Cerebellar cortex (tissue), 1 donor: Measurements from ENCODE around the gene AJAP1.

ENCODE experiments used
- DNase-seq: peaks from one replicate; pipeline ENCODE4 v3.0.0-alpha.2; 2015; ENCODE audit warnings: low spot score

The AJAP1 gene

GRCh38 chr1:4682607-4683220 lies 28.3 kb downstream of the AJAP1 start:
- no peak for DNase-seq

DNA sequence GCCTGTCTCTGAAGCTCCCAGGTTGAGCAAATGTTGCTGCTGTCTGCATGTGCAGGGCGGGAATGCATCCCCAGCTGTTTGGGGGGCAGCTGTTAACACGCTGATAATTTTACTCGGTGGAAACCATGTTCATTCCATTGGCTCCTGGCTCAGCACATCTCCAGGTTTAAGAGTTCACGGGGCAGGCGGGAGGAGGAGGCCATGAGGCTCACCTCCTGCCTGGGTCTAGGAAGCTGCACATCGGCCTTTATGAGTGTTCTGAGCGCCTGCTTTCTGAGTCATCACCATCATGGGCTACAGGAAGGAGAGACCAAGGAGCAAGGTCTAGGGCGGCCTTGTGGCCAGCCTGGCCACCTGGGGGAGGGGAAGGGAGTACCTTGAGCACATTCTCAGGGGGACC lies 29.7 kb downstream of the AJAP1 start:
- DNase-seq, result no peak

DNA sequence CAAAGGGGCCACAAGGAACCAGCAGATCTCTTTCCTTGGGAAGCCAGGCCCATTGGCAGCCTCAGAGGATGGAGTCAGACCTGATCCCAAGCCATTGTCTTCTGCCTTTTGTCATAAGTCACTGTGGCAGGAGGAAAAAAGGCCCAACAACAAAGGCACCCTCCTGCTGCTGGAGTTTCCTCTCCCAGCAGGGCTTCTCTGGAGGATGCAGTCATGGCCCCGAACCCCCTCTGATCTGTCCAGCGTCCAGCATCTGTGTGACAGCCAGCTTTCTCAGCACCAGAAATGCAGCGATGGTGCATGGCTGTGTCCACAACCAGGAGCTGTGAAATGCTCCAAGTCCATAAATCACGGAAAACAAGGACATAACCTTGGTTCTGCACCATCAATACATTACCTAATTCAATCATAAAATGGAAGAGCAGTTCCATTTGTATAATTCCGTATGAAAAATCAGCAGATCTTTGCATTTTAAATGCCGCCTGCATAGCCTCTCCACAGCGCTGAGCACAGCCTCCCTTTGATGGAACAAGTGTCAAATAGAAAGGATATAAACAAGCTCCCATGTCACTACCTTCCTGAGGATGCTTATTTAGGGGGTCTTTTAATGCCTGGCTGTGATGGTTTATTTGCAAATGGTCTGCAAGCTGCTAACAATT lies 30.6 kb downstream of the AJAP1 start:
- no peak for DNase-seq

DNA sequence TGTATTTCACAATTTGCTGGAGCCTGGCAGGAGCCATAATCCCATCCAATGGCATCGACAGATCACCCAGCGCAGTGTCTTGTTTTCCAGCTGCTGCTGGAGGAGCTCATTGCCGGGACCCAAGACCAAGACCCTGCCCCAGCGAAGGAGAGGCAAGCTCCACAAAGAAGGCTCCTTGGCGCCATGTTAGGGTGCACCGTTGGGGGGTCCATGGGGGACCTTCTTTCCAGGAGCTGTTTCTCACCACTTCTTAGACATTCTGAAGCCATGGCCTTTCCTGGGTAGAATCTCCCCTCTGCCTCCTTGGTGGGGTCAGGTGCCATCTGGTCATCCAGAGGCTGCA lies 31.1 kb downstream of the AJAP1 start:
- DNase-seq, result no peak

DNA sequence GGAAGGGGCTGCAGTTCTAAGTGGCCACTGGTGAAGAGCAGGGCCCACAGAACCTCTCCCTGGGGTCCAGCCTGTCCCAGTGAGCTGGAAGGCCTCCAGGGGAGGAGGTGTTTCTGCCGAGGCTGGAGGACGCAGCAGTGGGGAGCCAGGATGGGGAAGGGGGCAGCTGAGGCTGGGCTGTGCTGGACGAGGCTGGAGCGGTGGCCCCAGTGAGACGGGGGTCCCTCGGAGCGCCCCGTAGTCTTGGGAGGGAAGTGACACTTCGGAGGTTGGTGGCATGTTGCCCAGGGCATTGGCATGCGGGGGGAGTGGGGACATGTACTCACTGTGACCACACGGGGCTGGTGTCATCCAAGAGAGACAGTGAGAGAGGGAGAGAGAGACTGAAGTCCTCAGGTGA lies 33.5 kb downstream of the AJAP1 start:
- DNase-seq, result no peak

DNA sequence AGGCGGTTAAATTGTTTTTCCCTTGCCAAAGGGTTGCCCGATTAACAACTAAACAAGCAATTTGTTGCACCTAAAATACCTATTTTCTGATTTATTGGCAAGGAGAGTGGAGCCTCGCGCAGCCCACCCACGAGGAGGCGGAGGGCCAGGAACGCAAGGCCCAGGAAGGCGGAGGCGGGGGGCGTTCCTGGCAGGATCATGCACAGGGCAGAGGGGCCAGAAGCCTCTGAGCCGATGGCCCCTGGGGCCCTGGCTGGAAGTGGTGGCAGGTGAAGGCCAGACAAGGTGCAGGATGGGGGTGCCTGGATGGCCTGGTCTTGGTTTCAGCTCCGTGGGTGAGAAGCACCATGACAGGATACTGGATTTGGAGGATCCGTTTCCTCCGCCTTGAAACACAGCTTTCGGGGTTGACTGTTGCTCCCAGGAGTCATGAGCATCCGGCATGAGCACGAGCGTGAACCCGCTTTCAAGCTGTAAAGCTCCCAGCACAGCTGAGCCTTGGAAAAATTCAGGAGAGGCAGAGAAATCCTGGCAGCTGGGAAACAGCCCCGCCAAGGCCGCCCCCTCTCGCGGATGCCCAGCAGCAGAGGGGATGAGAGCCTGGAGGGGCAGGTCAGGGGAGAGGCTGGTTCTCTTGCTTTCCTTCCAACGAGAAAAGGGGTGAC lies 35.0 kb downstream of the AJAP1 start:
- DNase-seq, result no peak

GRCh38 chr1:4689941-4690635 lies 35.7 kb downstream of the AJAP1 start:
- no peak for DNase-seq

DNA sequence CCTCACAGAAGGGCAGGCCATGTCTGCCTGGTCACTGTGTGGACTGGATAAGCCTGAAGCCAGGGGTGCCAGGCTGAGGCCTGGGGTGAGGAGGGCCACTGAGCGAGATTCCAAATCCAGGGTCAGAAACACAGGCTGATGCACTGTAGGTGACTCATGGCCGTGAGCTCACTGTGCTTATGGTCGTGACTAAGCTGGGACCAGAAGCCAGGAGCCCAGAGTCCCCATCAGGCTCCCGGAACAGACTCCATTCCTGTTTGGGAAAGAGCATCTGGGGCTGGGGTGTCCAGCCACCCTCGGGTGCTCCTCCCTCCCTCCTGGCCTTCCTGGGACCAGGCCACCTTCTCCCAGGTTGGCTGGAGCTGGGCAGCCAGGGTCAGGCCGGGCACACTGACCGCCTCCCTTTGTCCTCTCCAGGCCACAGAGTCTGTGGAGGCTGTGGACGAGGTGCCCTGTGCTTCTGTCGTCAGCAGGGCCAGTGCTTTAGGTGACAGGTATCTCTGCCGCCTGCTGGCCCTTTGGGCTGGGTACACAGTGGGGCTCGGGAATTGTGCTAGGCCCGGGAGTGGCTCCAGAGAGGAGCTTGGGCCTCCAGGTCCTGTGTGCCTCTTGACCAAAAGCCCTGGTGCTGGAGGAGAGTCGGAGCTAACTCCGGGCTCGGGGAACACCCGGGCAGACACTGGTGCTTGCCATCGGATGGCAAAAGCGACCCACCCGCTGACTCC lies 36.7 kb downstream of the AJAP1 start:
- no peak for DNase-seq

DNA sequence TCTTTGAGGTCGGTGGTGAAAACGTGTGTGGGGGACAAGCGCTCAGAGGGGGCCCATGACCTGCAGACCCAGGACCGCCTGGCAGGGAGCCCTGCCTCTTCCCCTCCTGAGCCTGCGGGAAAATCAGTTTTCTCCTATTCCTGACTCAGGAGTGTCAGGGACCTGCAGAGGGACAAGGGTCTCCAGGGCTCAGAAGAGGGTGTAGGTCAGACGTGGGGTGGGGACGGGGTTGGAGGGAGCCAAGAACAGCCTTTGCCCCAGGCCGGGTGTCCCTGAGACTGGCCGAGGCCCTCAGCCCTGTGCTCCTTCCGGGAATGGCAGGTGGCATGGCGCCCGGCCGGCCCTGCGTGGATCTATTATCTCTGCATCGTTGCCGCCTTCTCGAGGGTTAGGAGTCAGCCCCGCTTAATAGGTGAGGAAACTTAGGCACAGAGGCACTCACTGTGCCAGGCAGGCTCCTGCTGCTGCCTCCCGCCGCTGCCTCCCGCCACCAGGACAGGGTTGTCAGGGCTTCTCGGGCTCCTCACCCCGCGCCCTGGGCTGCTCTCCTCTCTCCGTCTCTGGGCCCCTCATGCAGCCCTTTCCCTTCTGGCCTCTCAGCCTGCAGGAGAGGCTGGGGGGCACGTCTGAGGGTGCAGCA lies 37.5 kb downstream of the AJAP1 start:
- no peak for DNase-seq

GRCh38 chr1:4692437-4692836 lies 38.0 kb downstream of the AJAP1 start:
- DNase-seq, result no peak

DNA sequence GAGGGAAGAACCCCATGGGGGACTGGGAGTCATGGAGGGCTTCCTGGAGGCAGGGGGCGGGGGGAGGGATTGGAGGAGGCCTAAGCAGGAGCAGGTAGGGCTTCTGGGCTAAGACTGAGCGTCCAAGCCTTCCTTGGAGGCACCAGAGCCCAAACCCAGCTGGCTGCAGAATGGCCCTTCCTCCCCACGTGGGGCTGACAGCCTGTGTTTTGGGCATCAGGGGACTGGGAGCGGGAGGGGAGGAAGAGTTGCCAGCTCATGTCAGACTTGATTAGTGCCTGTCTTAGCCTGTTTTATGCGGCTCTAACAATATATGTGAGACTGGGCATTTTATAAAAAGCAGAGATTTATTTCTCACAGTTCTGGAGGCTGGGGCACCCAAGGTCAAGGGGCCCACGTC lies 38.9 kb downstream of the AJAP1 start:
- DNase-seq, result no peak

GRCh38 chr1:4693891-4694290 lies 39.5 kb downstream of the AJAP1 start:
- DNase-seq, result no peak

GRCh38 chr1:4694492-4694891 lies 40.1 kb downstream of the AJAP1 start:
- DNase-seq, result no peak

GRCh38 chr1:4695241-4695640 lies 40.8 kb downstream of the AJAP1 start:
- no peak for DNase-seq

- no peak for DNase-seq
Measured at GRCh38 chr1:4696161-4696745, 41.8 kb downstream of the AJAP1 start.

DNA sequence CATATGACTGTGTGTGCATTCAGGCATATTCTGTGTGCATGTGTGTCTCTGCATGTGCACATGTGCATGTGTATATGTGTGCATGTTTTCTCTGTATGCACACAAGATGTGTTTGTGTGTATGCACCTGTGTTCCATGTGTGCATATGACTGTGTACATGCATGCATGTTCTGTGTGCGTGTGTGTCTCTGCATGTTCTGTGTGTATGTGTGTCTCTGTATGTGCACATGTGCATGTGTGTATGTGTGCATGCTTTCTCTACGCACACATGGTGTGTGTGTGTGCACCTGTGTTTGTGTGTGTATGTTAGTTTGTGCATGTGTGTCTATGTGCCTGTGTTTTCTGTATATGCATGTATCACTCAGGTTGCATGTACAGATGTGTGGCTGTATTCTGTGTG lies 42.3 kb downstream of the AJAP1 start:
- no peak for DNase-seq

- no peak for DNase-seq
Measured at GRCh38 chr1:4697801-4698200, 43.4 kb downstream of the AJAP1 start.

- no peak for DNase-seq
Measured at GRCh38 chr1:4698911-4699310, 44.5 kb downstream of the AJAP1 start.

DNA sequence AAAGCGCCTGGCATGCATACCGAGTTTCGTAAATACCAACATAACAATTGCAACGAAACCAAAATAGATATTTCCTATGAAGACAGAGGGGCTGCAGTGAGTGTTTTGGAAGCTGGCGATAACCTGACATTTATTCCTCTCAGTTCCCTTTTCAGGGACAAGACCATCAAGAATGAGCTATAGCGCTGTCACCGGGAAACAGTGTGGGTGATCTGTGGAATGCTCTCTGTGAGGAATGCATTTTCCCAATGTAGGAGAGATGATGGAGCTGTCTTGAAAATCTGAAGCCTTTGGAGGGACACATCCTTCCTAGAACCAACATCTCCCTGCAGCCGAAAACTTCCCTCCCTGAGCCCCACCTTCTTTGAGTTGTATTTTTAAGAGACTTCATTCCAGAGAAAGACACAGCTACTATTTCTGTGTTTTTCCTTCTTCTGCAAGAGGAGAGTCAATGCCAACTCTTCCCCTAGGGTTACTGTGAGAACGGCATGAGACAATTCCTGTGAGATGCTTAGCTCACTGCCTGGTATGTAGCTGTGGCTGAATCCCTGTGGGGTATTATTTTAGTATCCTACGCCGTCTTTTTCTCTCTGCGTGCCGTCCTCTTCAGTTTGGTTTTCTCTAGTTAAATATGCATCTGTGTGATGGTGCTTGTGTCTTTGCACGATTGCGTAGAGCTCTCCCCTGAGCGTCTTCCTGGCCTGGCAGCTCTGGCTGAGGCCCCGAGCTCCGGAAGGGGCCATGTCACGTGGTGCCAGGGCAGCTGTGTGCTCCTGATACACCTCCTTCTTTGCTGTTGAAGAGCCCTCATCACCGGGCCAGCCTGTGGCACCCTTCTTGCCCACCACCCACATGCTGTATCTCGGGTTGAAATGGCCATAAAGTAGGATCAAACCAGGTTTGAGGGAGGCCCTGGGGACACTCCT lies 45.2 kb downstream of the AJAP1 start:
- DNase-seq, result no peak

GRCh38 chr1:4700801-4701200 lies 46.4 kb downstream of the AJAP1 start:
- DNase-seq, result no peak
